Heart left ventricle (tissue), 13 donors: ENCODE measurements around the gene ARHGEF6.

ENCODE experiments used
- POLR2A ChIP-seq, 2 donors: fragments of 450-650 bp; IDR thresholded peaks; one replicate each; pipeline ENCODE4 v1.6.1; 2017; ENCODE audit warnings: antibody characterized with exemption in 2 of 2, mild to moderate bottlenecking in 2 of 2, moderate library complexity in 2 of 2
- TF ChIP-seq, protein P1 (sequence below), 12 donors: fragments of 200-600 bp; sonication (generic) in 4 of 12; IDR thresholded peaks; one replicate each; pipeline versions ENCODE4 v1.5.0 to v1.8.0; 2018 to 2022; ENCODE audit warnings: antibody characterized with exemption in 12 of 12, mild to moderate bottlenecking in 5 of 12
- donor health status: ischemic (EF 13 %, LVEDD 7.1; RV severe dilation, severe dysfunction).
- donor health status: DM: no; HTN: yes; CAD: no.
- donor health status: DM: no; HTN: no; CAD: no.
- donor health status: ischemic (EF 25% LVEDD 6.9; RV normal size, moderate dysfunction).
- donor health status: ischemic (EF 25% LVEDD 5.7; RV mildly dilated, moderate dysfunction).
- donor health status: ischemic (EF 35%, LVEDD 5.7; RV mildly dilated, moderate dysfunction).
- donor health status: nonischemic (EF 11% LVEDD 7.7; RV severe dilation, severe dysfunction).
- donor health status: DM: yes; HTN: yes; CAD: no.
- donor health status: PGD.
- donor health status: ischemic (EF 29% LVEDD 5.4; RV normal size, mild dysfunction).
- donor health status: nonischemic (EF 23%, LVEDD 6.1; RV moderate dilation, normal function).

DNA sequence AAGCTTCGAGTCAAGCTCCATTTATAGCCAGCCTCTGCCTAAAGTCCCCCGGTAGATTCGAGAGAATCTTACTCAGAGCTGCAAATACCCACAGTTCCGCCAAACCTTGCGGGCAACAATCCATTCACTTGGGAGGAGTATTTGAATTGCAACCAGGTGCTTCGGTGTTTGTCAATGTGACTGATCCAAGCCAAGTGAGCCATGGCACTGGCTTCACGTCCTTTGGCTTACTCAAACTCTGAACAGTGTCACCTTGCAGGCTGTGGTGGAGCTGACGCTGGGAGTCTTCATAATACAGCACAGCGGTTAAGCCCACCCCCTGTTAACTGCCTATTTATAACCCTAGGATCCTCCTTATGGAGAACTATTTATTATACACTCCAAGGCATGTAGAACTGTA is 121.6 kb downstream of the ARHGEF6 start:
- TF ChIP-seq, protein P1, sequence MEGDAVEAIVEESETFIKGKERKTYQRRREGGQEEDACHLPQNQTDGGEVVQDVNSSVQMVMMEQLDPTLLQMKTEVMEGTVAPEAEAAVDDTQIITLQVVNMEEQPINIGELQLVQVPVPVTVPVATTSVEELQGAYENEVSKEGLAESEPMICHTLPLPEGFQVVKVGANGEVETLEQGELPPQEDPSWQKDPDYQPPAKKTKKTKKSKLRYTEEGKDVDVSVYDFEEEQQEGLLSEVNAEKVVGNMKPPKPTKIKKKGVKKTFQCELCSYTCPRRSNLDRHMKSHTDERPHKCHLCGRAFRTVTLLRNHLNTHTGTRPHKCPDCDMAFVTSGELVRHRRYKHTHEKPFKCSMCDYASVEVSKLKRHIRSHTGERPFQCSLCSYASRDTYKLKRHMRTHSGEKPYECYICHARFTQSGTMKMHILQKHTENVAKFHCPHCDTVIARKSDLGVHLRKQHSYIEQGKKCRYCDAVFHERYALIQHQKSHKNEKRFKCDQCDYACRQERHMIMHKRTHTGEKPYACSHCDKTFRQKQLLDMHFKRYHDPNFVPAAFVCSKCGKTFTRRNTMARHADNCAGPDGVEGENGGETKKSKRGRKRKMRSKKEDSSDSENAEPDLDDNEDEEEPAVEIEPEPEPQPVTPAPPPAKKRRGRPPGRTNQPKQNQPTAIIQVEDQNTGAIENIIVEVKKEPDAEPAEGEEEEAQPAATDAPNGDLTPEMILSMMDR (IDR thresholded peaks at IDR 0.05), result no peak
- TF ChIP-seq POLR2A (IDR thresholded peaks at IDR 0.05), result no peak
